Heart left ventricle (tissue), 13 donors: ENCODE data around the gene NBPF1.
"Not testable (repeated sequence)": the region's sequence is repeated elsewhere in the genome, so short reads cannot be mapped to it uniquely, and the experiment has no call there.

ENCODE experiments used
- POLR2A ChIP-seq, 2 donors: fragments of 450-650 bp; IDR thresholded peaks; one replicate each; pipeline ENCODE4 v1.6.1; 2017; ENCODE audit warnings: antibody characterized with exemption in 2 of 2, mild to moderate bottlenecking in 2 of 2, moderate library complexity in 2 of 2
- TF ChIP-seq, protein P1 (sequence below), 12 donors: fragments of 200-600 bp; sonication (generic) in 4 of 12; IDR thresholded peaks; one replicate each; pipeline versions ENCODE4 v1.5.0 to v1.8.0; 2018 to 2022; ENCODE audit warnings: antibody characterized with exemption in 12 of 12, mild to moderate bottlenecking in 5 of 12
- donor health status: ischemic (EF 13 %, LVEDD 7.1; RV severe dilation, severe dysfunction).
- donor health status: DM: no; HTN: yes; CAD: no.
- donor health status: DM: no; HTN: no; CAD: no.
- donor health status: ischemic (EF 25% LVEDD 6.9; RV normal size, moderate dysfunction).
- donor health status: ischemic (EF 25% LVEDD 5.7; RV mildly dilated, moderate dysfunction).
- donor health status: ischemic (EF 35%, LVEDD 5.7; RV mildly dilated, moderate dysfunction).
- donor health status: nonischemic (EF 11% LVEDD 7.7; RV severe dilation, severe dysfunction).
- donor health status: DM: yes; HTN: yes; CAD: no.
- donor health status: PGD.
- donor health status: ischemic (EF 29% LVEDD 5.4; RV normal size, mild dysfunction).
- donor health status: nonischemic (EF 23%, LVEDD 6.1; RV moderate dilation, normal function).

DNA sequence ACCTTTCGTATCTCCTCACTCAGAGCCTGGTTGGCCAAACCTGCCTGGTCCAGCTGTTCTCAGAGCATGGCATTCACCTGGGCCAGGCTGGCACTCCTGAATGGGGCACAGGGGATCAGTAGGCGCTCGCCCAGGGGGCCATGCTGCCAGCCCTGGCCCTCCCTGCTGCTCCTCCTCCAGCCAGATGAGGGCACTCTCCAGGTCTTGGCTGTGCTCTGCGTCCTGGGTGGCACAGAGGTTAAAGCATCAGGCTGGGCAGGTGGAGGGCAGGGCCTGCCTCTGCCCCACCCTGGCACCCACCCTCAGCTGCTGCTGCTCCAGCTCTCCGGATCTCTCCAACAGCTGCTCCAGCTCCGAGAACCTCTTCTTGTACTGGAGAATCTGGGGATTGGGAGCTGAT lies 43.2 kb upstream of the NBPF1 start:
- TF ChIP-seq, protein P1, sequence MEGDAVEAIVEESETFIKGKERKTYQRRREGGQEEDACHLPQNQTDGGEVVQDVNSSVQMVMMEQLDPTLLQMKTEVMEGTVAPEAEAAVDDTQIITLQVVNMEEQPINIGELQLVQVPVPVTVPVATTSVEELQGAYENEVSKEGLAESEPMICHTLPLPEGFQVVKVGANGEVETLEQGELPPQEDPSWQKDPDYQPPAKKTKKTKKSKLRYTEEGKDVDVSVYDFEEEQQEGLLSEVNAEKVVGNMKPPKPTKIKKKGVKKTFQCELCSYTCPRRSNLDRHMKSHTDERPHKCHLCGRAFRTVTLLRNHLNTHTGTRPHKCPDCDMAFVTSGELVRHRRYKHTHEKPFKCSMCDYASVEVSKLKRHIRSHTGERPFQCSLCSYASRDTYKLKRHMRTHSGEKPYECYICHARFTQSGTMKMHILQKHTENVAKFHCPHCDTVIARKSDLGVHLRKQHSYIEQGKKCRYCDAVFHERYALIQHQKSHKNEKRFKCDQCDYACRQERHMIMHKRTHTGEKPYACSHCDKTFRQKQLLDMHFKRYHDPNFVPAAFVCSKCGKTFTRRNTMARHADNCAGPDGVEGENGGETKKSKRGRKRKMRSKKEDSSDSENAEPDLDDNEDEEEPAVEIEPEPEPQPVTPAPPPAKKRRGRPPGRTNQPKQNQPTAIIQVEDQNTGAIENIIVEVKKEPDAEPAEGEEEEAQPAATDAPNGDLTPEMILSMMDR (IDR thresholded peaks at IDR 0.05), result not testable (repeated sequence)
- not testable (repeated sequence) for TF ChIP-seq POLR2A (IDR thresholded peaks at IDR 0.05)
